GM19023 (cell line): ENCODE measurements around the gene SELENON.
A peak's percentile ranks its signal among the peaks of the same experiment; 100 is the strongest.

Source experiments
- ATAC-seq: cut with Tn5 transposase; IDR thresholded peaks from one replicate; pipeline ENCODE4 v1.9.1; 2021; ENCODE audit warnings: mild to moderate bottlenecking, moderate library complexity; ENCODE audit not compliant: unreplicated experiment

Gene SELENON

GRCh38 chr1:25790472-25790871 lies 9.5 kb upstream of the SELENON start:
- no peak for ATAC-seq

- no peak for ATAC-seq
These were observed 7.9 kb upstream of the SELENON start for GRCh38 chr1:25792115-25792514.

GRCh38 chr1:25793585-25794170 lies 6.3 kb upstream of the SELENON start:
- ATAC-seq: no peak

DNA sequence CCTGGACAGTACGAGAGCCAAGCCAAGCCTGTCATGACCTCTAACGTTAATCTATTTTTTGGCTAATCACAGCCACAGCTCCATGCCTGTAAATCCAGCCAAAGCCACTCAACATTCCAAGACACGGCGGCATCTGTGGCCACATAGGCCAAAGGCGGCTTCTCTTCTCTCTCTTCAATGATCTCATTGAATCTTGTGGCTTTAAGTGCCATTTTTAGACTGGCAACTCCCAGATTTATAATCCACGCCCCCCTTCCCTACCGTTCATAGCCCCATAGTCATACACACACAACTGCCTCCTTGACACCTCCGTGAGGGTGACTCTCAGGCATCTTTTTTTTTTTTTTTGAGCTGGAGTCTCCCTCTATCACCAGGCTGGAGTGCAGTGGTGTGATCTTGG lies 5.7 kb upstream of the SELENON start:
- no peak for ATAC-seq

DNA sequence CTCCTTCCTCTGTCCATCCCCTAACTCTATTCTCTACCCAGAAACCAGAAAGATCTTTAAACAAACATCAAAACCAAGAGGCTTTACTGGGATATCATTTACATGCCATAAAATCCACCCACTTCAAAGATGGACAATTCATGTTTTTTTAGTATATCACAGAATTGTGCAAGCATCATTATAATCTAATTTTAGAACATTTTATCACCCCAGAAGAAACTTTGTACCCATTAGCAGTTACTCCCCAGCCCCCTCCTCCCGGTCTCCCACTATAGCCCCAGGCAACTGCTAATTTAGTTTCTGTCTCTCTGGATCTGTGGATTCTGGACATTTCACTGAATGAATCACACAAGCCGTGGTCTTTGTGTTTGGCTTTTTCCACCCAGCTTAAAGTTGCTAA lies 4.8 kb upstream of the SELENON start:
- ATAC-seq: no peak

DNA sequence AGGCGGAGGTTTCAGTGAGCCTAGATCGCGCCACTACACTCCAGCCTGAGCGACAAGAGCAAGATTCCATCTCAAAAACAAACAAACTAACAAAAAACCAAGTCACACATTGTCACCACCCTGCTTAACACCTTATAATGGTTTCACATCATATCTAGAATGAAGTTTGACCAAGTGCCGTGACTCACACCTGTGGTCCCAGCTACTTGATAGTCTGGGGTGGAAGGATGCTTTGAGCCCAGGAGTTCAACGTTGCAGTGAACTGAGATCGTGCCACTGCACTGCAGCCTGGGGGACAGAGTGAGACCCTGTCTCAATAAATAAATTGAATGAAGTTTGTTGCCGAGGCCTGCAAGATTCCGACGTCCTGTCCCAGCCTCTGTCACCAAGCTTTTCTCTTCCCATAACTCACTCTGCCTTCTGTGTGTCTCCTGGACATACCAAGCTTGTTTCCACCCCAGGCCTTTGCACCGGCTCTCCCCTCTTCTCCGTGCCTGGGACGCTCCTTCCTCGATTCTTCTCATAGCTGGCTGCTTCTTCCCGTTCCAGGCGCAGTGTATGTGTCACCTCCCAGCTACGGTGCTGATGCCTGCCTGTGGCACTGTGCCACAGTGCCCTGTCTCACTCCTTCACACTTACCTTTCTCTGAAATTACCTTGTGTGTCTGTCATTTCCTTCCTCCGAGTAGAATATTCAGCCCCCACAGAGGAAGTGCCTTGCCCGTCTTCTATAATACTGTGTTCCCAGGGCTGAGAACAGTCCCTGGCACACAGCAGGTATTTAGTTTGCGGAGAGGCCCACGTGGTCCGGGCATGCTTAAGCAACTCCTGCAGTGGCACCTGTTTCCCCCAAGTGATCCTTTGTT lies 3.8 kb upstream of the SELENON start:
- ATAC-seq: no peak

GRCh38 chr1:25796811-25797458 lies 3.1 kb upstream of the SELENON start:
- no peak for ATAC-seq

DNA sequence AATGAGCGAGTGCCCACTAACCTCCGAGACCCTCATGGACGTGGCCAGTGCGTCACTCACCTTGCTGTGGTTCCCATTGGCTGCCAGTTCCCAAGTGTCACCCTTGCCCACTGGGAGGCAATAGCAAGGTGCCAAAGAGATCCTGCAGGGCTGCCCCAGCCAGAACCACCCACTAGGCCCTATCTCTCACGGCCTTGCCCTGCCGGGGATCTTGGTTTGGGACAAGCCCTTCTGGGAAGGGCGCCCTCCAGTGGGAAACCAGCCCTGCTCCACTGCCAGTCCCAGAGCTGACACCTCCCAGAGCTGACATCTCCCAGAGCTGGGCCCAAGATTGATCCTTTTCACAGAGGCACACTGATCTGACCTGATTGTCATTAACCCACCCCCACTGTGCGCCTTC lies 2.1 kb upstream of the SELENON start:
- no peak for ATAC-seq

- no peak for ATAC-seq
These were observed 1.2 kb upstream of the SELENON start for GRCh38 chr1:25798666-25799351.

GRCh38 chr1:25799352-25799934 lies 550 bp upstream of the SELENON start:
- no peak for ATAC-seq

DNA sequence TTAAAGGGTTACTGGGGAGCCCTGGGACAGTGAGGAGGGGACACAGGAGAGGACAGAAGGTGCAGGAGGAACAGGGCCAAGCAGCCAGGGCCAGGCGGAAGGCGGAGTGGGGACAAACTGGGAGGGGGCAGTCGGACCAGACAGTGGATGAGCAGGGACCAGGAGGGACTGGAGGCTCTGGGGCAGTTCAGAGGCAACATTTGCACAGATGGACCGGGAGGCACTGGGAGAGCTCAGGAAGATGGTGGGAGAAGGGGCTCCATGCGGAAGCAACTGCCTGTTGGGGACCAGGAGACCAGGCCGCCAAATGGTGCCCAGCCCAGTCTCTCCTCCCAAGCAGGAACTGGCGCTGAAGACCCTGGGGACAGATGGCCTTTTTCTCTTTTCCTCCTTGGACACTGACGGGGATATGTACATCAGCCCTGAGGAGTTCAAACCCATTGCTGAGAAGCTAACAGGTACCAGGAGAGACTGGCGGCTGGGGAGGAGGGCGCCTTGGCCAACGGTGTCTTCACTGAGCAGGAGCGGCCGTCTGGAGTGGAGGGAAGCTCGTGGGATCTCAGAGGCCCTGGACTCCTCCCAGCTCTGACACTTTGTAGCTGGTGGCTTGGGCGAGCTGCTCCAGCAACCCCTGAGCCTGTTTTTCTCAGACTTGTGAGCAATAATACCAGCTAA lies 847 bp downstream of the SELENON start:
- ATAC-seq: no peak

DNA sequence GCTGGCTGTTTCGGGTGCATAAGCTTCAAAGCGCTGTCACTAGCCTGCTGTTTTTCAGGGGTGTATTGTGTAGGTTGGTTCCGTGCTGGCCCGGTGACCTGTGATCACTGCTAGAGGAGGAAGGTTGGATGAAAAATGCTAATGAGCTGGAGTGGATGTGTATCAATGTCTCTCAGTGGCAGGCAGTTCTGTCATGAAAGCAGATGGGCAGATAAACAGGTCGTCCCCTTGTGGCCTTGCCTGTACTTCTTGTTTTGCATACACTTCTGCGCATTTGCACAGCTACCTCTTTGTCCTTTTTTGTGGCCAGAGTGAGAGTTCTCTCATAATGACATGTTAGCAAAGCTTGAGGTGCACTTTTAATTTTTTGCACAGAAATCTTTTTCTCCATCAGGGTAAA lies 2.9 kb downstream of the SELENON start:
- ATAC-seq: peak; percentile 40

- ATAC-seq: no peak
These were observed 3.4 kb downstream of the SELENON start for GRCh38 chr1:25803368-25803767.

DNA sequence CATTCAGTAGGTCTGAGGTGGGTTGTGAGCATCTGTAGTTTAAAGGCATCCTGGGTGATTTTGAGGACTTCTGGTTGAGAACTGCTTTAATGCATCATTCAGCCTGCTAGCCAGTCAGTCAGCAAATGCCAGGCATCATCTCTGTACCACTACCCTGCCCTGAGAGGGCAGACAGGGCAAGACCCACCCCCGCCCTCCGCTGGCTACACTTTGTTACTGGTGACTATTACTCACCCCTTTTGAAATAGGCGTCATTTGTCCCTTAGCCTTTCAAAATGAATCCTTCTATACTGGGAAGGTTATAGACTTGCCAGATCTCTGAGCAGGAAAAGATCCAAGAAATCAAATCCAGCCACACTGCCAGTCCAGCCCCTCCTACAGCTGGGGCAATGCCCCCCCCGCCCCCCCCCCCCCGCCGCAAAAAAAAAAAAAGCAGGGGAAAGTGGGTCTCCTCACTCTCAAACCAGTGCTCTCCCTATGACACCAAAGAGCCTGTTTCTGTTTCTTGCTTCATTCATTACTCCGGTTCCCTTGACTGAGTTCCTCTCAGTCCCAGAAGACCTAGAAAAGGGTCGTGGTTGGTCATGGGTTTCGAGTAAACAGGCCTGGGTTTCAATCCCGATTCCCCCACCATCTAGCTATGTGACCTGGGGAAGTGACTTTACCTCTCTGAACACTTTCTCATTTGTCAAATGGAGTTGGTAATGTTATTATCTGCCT lies 4.4 kb downstream of the SELENON start:
- no peak for ATAC-seq

DNA sequence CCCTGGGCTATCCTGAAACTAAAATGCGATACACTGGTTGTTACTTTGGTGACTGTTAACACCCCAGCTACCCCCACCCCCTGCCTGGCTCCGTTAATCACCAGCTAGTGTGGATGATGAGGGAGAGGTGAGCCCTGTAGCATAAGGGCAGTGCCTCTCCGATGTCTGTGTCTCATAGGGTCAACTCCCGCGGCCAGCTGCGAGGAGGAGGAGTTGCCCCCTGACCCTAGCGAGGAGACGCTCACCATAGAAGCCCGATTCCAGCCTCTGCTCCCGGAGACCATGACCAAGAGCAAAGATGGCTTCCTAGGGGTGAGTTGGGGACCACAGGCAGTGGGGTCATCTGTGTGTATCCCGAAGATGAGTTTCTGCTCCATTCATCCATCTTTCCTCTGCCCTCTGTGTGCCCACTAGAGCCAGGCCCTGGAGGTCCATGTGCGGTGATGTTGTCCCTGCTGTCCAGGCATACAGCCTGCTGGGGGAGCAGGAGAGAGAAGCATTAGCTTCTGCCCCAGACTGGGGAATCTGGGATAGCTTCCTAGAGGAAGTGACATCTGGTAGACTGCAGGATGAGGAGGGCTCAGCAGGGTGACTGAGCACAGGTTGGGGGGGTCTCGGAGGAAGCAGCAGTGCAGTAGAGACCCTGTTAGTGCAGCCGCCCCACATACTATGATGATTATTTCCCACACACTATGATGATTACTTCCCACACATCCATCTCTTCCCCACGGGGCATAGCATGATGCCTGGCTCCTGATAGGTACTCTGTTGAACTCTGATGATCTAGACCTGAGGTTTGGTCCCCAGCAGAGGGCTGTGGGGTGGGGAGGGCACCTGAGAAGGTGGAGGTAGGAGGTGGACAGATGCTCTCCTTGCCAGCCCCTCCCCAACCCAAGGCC lies 5.2 kb downstream of the SELENON start:
- ATAC-seq: no peak

DNA sequence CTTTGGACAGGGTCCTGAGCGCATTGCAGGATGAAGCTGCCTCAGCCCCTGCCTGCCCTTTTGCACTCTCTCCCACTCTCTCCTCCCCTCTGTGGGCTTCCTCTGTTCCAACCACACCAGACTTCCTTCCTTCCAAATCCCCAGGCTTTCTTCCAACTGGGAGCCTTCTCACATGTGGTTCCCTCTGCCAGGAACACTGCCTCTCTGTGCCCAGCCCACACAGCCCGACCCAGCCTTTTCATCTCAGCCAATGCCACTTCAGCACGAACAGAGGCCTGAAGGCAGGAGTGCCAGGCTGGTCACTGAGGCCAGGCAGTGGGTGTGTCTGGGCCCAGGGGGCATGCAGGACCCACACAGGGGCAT lies 5.9 kb downstream of the SELENON start:
- no peak for ATAC-seq

GRCh38 chr1:25806418-25806817 lies 6.4 kb downstream of the SELENON start:
- ATAC-seq: no peak

DNA sequence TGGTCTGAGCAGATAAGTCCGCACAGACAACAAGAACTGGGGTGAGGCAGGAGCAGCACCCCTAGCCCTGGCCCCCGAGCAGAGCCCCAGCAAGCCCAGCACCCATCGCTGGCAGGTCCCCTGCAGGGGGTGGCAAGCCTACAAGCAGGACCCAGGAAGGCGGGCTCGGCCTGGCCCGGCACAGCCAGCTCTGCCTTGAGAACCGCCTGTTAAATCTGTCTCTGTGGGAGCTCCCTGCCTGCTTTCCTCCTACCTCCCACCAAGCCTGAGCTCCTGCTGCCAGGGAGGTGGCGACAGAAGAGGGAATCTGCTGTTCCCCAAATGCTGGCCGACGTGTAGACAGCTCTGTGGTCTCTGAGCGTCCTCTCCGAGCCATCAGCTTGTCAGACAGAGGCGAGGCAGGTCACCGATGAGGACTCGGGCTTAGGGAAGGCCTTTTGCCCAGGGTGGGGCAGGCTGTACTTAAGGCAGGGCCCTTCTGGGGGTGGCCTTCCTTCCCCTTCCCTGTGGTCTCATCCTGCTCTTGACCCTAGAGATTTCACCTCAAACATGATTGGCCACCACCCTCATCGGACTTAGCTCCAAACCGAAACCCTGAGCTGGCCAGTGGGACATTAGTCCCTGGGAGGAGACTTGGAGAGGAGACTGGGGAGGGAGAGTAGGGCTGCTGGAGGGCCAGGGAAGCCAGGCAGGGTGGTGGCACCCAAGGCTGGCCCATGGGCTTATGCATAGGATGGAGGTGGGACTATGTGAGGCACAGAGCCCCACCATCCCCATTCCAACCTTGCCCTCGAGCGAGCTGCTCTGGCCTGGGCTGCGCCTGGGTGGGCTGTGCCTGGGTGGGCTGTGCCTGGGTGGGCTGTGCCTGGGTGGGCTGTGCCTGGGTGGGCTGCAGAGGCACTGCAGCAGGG lies 7.7 kb downstream of the SELENON start:
- ATAC-seq: no peak
